IMR-90 (cell line): ENCODE results near the gene SOCS3. TPM values are rescaled to one million over a fixed set of nuclear protein-coding genes. Genes with fewer than 3 reads are reported as not detected.

ENCODE experiments used
- ATAC-seq: fragments of 200-7000 bp; cut with Tn5 transposase; 2 replicates; pipeline ENCODE4 v1.9.1; 2020; ENCODE audit warnings: low read depth, mild to moderate bottlenecking, moderate library complexity
- BruUV-seq: library from RNA; stranded (reverse); fragments of 400-500 nt; replicated peaks from 2 replicates; lab custom pipeline; 2021; lab: Mats Ljungman, UMichigan
- CTCF ChIA-PET: fragments of 300-600 bp; formaldehyde crosslinking; extraction: SDS; loops from one replicate; lab custom pipeline; 2021; ENCODE audit warnings: antibody characterized with exemption; lab: Yijun Ruan, JAX
- POLR2A ChIA-PET: fragments of 300-600 bp; sonication (Branson Sonifier 250); formaldehyde crosslinking; loops from one replicate; lab custom pipeline; 2022; ENCODE audit warnings: antibody characterized with exemption; ENCODE audit not compliant: unreplicated experiment; lab: Charles Lee
- DNase-seq: peaks from one replicate; pipeline ENCODE4 v3.0.0; 2013
- H2AFZ ChIP-seq: replicated peaks from 2 replicates; pipeline ENCODE3; 2013; ENCODE audit warnings: low read length, mild to moderate bottlenecking; ENCODE audit not compliant: poor library complexity
- H2AK5ac ChIP-seq: 2 replicates; pipeline ENCODE4 v1.6.1; 2013; ENCODE audit warnings: low read depth, low read length, inconsistent platforms
- H2AK9ac ChIP-seq: replicated peaks from 2 replicates; pipeline ENCODE3; 2013; ENCODE audit warnings: mild to moderate bottlenecking, low read depth, low read length, moderate library complexity; ENCODE audit not compliant: poor library complexity
- H2BK120ac ChIP-seq: 2 replicates; pipeline ENCODE4 v1.6.1; 2013; ENCODE audit warnings: low read depth, low read length, inconsistent platforms
- H2BK15ac ChIP-seq: 3 replicates; pipeline ENCODE4 v1.6.1; 2013; ENCODE audit warnings: low read depth, low read length, inconsistent platforms
- H2BK20ac ChIP-seq: 2 replicates; pipeline ENCODE4 v1.6.1; 2013; ENCODE audit warnings: low read depth, mild to moderate bottlenecking, inconsistent platforms, low read length, moderate library complexity
- H2BK5ac ChIP-seq: 2 replicates; pipeline ENCODE4 v1.6.1; 2013; ENCODE audit warnings: mild to moderate bottlenecking, low read depth, low read length, inconsistent platforms; ENCODE audit not compliant: poor library complexity, severe bottlenecking
- H3K14ac ChIP-seq: replicated peaks from 2 replicates; pipeline ENCODE4 v1.6.1; 2013; ENCODE audit warnings: low read depth, low read length, inconsistent platforms
- H3K18ac ChIP-seq: 2 replicates; pipeline ENCODE4 v1.6.1; 2013; ENCODE audit warnings: low read depth, low read length, control low read depth
- H3K23ac ChIP-seq: 2 replicates; pipeline ENCODE4 v1.6.1; 2013; ENCODE audit warnings: low read depth, low read length, inconsistent platforms
- H3K27ac ChIP-seq: 2 replicates; pipeline ENCODE4 v1.5.1; 2013; ENCODE audit warnings: mild to moderate bottlenecking, control low read depth, low read length; ENCODE audit not compliant: insufficient read depth
- H3K27me3 ChIP-seq: 2 replicates; pipeline ENCODE4 v1.6.1; 2013; ENCODE audit warnings: low read length; ENCODE audit not compliant: control insufficient read depth, insufficient read depth
- H3K36me3 ChIP-seq: 2 replicates; pipeline ENCODE4 v1.6.1; 2013; ENCODE audit warnings: low read length, mixed read lengths; ENCODE audit not compliant: control insufficient read depth, insufficient read depth
- H3K4ac ChIP-seq: 2 replicates; pipeline ENCODE4 v1.6.1; 2013; ENCODE audit warnings: low read depth, low read length, inconsistent platforms
- H3K4me1 ChIP-seq: 2 replicates; pipeline ENCODE4 v1.6.1; 2013; ENCODE audit warnings: low read length, mixed read lengths; ENCODE audit not compliant: control insufficient read depth, insufficient read depth
- H3K4me2 ChIP-seq: 2 replicates; pipeline ENCODE4 v1.6.1; 2013; ENCODE audit warnings: low read depth, mild to moderate bottlenecking, control low read depth, low read length, moderate library complexity
- H3K4me3 ChIP-seq: 2 replicates; pipeline ENCODE4 v1.5.1; 2013; ENCODE audit warnings: low read depth, mild to moderate bottlenecking, control low read depth, low read length, moderate library complexity; ENCODE audit not compliant: insufficient read depth
- H3K56ac ChIP-seq: 2 replicates; pipeline ENCODE4 v1.6.1; 2013; ENCODE audit warnings: low read length, inconsistent platforms; ENCODE audit not compliant: insufficient read depth; ENCODE audit errors: extremely low read depth
- H3K79me1 ChIP-seq, 2 experiments: 2 replicates each; pipeline ENCODE4 v1.6.1; 2013; ENCODE audit warnings: low read length in 2 of 2, inconsistent platforms in 1 of 2, low read depth in 1 of 2
- H3K9ac ChIP-seq: 2 replicates; pipeline ENCODE4 v1.6.1; 2013; ENCODE audit warnings: low read depth, low read length, control low read depth
- H3K9me1 ChIP-seq: 2 replicates; pipeline ENCODE4 v1.6.1; 2013; ENCODE audit warnings: low read length, inconsistent platforms; ENCODE audit not compliant: insufficient read depth
- H3K9me3 ChIP-seq: 2 replicates; pipeline ENCODE4 v1.6.1; 2013; ENCODE audit warnings: low read length; ENCODE audit not compliant: control insufficient read depth, insufficient read depth
- H4K20me1 ChIP-seq: 2 replicates; pipeline ENCODE4 v1.6.1; 2013; ENCODE audit warnings: low read length, inconsistent platforms; ENCODE audit not compliant: insufficient read depth
- H4K5ac ChIP-seq: 2 replicates; pipeline ENCODE4 v1.6.1; 2013; ENCODE audit warnings: mild to moderate bottlenecking, low read depth, low read length, control low read depth
- H4K8ac ChIP-seq, 2 experiments: 2 replicates each; pipeline ENCODE4 v1.6.1; 2013; ENCODE audit warnings: low read depth in 2 of 2, low read length in 2 of 2, control low read depth in 1 of 2, inconsistent platforms in 1 of 2
- H4K91ac ChIP-seq: 2 replicates; pipeline ENCODE4 v1.6.1; 2013; ENCODE audit warnings: low read depth, low read length, inconsistent platforms; ENCODE audit not compliant: insufficient read depth
- CHD1 ChIP-seq: IDR thresholded peaks from 2 replicates; pipeline ENCODE4 v1.6.1; 2012; ENCODE audit warnings: low read depth, low read length, improper control_type of control experiment
- WGBS, 2 experiments: methylation state at CpG; one replicate each; pipeline versions ENCODE4 v1.1.5 to v1.1.7; 2013; ENCODE audit warnings: missing lambda C conversion rate in 2 of 2; ENCODE audit not compliant: insufficient read length in 1 of 2; ENCODE audit errors: extremely low coverage in 2 of 2; 5-methylcytosine and 5-hydroxymethylcytosine counted together
- dilution Hi-C: fragments of 300-500 bp; cut with HindIII; formaldehyde crosslinking; loops from one replicate; pipeline ENCODE4 v1.14.3; 2018; ENCODE audit warnings: low sequenced_read_pairs; ENCODE audit not compliant: unreplicated experiment
- in situ Hi-C: fragments of 300-500 bp; cut with MboI; formaldehyde crosslinking; loops from 3 replicates; pipeline ENCODE4 v1.14.3; 2019; ENCODE audit warnings: low sequenced_read_pairs, inconsistent platforms, mixed read lengths
- intact Hi-C: fragments of 100-400 bp; cut with micrococcal nuclease; formaldehyde crosslinking; loops from 2 replicates; pipeline ENCODE4 v1.10.0; 2022
- polyA plus RNA-seq, 3 experiments: library from polyadenylated mRNA; depleted of rRNA; stranded (reverse); fragments of >200 nt; gene quantifications; 2 replicates each; pipeline ENCODE4 v1.2.3, GENCODE V29; 2012; ENCODE audit warnings: low replicate concordance in 1 of 3
- total RNA-seq: library from RNA; depleted of rRNA; stranded (reverse); fragments of >200 nt; gene quantifications from 2 replicates; pipeline ENCODE4 v1.2.3, GENCODE V29; 2012

SOCS3 gene
- total and polyA plus RNA-seq, 2 of the 4 experiments (the other 2 are of a cell fraction) = 19.2 to 19.9 TPM

GRCh38 chr17:78340183-78340955 is 19.5 kb downstream of the SOCS3 start:
- CTCF ChIA-PET = interaction anchor here (0.7 kb wide), 1 partner anchor 25 kb away, joined by 3 read pairs; no protein-coding TSS in a partner anchor
- ATAC-seq = no peak

More at GRCh38 chr17:78340183-78340955, 19.5 kb downstream of the SOCS3 start:
- no peak overlapping the region for H4K5ac ChIP-seq
- no peak overlapping the region for H3K9ac ChIP-seq
- H3K27me3 ChIP-seq = no peaks in the 10 kb centered on the region
- H3K4me3 ChIP-seq = no peak overlapping the region
- 60% methylated on average over 2 of the region's 10 CpGs; no CpG with 5 or more reads in 1 of the 2 experiments for WGBS, 2 experiments
- peak overlapping the region; percentile 88 for H3K4ac ChIP-seq
- H3K4me2 ChIP-seq = no peak overlapping the region
- H2BK5ac ChIP-seq = no peak overlapping the region
- peaks cover 19% of the 10 kb centered on the region for H3K9me1 ChIP-seq
- peaks cover 28% of the 10 kb centered on the region for H3K4me1 ChIP-seq
- H2AK9ac ChIP-seq = no peak overlapping the region
- H3K23ac ChIP-seq = no peak overlapping the region
- intact Hi-C loops (no loop called here), in situ Hi-C loops (no loop called here), dilution Hi-C loops (no loop called here)
- H2AFZ ChIP-seq = no peak overlapping the region
- POLR2A ChIA-PET = no interaction called here
- no peaks in the 10 kb centered on the region for H3K36me3 ChIP-seq
- peak overlapping the region; percentile 63 for H4K91ac ChIP-seq
- H2BK20ac ChIP-seq = 0 out of 2 replicates have a peak overlapping the region, but pooled peaks have one; percentile 32
- DNase-seq = no peak
- peak overlapping the region; percentile 74 for H2AK5ac ChIP-seq
- no peaks in the 10 kb centered on the region; the same call in 1 of the 2 replicates for H4K20me1 ChIP-seq
- no peak overlapping the region; a peak in 1 of 4 replicates for H4K8ac ChIP-seq
- no peak for TF ChIP-seq CHD1
- H3K9me3 ChIP-seq = no peaks in the 10 kb centered on the region
- peak overlapping the region; percentile 53; the same call in 1 of the 2 replicates for H2BK120ac ChIP-seq
- no peak overlapping the region for H3K18ac ChIP-seq
- H3K14ac ChIP-seq = no peak overlapping the region
- H3K79me1 ChIP-seq = peaks cover 0 to 13% of the 10 kb centered on the region in 2 experiments; a peak in 1 of 4 replicates
- peak overlapping the region; percentile 36; the same call in 1 of the 3 replicates for H2BK15ac ChIP-seq
- no TSS peak for BruUV-seq
- no peak overlapping the region for H3K56ac ChIP-seq
- no peak overlapping the region for H3K27ac ChIP-seq
